LNCAP (cell line): ENCODE data around the gene RSPRY1.

Experiments
- TF ChIP-seq, protein P1 (sequence below): fragments of 450-650 bp; IDR thresholded peaks from 2 replicates; pipeline ENCODE4 v1.5.1; 2017; ENCODE audit warnings: mild to moderate bottlenecking

RSPRY1 gene

DNA sequence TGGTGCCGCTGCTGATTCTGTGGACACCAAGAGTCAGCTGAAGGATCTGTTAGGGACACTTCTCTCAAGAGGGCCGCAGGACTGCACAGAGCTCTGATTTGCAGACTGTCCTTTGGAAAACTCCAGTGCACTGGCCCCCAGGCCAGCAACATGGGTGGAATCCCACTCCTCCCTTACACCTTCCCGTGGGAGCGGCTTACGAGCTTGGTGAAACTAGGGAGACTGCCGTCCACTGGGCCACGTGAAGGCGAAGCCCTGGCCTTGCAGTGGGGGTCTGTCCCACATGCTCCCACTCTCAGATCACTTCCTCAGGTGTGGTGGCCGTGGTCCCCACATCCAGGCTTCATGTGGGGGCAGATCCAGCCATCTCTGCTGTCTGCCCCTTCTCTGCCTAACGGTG is 36.7 kb upstream of the RSPRY1 start:
- TF ChIP-seq, protein P1, sequence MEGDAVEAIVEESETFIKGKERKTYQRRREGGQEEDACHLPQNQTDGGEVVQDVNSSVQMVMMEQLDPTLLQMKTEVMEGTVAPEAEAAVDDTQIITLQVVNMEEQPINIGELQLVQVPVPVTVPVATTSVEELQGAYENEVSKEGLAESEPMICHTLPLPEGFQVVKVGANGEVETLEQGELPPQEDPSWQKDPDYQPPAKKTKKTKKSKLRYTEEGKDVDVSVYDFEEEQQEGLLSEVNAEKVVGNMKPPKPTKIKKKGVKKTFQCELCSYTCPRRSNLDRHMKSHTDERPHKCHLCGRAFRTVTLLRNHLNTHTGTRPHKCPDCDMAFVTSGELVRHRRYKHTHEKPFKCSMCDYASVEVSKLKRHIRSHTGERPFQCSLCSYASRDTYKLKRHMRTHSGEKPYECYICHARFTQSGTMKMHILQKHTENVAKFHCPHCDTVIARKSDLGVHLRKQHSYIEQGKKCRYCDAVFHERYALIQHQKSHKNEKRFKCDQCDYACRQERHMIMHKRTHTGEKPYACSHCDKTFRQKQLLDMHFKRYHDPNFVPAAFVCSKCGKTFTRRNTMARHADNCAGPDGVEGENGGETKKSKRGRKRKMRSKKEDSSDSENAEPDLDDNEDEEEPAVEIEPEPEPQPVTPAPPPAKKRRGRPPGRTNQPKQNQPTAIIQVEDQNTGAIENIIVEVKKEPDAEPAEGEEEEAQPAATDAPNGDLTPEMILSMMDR, result no peak

DNA sequence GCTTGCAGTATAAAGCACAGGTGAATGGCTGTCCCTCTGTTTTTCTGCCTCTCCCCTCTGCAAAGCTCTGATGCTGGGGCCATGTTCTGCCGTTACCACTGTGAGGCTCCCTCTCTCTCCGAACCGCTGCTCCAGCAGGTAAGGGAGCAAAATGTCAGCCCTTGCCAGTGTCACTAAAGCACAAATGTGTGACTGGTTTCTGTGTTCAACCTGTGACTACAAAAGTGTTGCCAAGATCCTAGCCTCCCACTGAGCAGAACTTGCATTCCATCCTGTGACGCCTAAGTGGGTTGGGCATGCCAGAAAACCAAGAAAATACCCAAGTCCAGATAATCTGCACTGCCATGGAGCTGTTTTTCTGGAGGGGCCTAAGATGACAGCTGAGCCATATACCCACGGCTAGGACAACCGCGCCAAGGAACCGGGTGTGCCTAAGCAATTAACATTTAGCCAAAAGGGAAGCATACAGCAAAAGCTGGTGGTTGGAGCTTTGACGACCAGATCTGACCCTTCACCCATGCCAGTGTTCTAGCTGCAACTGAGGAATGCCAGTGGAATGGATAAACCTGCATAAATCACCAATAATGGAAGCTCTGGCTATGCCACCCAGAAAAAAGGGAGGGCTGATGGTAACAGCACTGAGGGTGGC is 35.3 kb upstream of the RSPRY1 start:
- TF ChIP-seq, protein P1, result no peak

DNA sequence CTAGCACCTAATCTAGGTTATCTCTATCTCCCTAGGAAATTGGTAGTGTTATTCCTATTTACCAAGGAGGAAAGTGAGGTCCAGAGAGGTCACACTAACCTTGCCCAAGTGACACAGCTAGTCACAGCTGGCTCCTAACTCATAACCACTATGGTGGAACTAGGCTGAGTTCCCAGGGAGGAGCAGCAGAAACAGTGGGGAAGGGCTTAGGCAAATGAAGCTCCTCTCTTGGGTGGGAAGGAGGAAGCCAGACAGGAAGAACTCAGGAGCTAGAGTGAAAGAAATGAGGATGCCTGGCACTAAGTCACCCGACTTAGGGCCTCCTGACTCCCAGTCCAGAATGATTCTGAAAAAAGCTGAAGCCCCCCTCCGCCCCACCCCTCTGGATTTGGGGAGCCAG is 34.8 kb upstream of the RSPRY1 start:
- TF ChIP-seq, protein P1, result no peak

DNA sequence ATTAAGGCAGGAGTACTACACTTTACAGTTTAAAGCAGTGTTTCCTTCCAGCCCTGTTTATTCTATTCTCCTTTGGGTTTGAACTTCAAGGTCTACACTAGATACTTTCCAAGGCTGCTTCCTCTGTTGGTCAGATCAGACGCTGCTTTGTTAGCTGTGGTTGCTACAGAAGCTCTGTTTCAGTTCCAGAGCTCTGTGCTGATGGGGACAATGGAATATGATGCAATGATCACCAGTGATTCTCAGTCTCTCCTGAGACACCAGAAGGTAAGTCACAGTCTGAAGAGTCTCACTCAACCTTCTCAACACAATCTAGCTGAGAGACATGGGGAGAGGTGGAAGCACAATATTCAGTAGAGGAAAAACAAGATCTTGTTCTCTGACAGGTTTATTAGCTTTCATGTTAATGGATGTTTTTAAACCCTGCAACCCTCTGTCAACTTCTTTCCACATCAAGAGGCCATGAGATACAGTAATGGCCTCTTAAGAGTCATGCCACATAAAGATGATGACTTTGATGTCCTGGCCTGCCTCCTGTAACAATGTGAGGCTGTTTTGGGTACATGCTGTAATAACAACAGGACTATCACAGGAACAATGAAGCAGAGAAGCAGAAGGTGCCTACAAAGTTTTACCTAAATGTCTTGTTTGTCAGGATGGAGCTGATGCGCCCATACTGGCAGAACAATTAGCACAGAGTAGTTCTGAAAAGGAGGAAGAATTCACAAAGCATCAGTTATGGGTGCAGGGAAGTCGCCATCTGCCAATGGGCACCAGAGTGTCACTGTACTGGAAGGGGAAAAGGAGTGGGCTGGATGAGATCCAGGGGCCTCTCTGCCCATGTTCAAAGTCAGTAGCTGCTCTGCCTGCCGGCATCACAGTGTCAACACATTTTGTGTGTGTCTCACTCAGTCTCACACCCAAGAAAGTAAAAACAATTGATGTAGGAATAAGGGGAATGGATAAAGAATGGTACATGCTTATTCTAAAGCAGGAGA is 33.7 kb upstream of the RSPRY1 start:
- TF ChIP-seq, protein P1, result no peak

DNA sequence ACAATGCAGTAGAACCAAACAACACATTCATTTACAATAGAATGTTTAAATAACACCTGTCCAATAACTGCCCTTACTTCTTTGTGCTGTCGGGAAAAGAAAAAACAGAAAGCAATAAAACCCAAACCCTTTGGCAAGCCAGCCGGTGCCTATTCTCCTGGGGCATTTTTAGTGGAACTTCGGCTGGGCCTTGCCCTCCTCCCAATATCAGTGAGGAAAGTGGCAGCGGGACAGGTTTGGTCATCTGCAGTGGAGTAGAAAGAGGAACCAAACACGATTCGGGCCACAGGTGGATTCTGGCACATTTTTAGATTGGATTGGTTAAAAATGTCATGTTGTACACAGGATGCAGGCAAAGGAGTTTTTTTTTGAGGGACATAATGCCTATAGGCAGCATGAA is 32.3 kb upstream of the RSPRY1 start:
- TF ChIP-seq, protein P1, result no peak

DNA sequence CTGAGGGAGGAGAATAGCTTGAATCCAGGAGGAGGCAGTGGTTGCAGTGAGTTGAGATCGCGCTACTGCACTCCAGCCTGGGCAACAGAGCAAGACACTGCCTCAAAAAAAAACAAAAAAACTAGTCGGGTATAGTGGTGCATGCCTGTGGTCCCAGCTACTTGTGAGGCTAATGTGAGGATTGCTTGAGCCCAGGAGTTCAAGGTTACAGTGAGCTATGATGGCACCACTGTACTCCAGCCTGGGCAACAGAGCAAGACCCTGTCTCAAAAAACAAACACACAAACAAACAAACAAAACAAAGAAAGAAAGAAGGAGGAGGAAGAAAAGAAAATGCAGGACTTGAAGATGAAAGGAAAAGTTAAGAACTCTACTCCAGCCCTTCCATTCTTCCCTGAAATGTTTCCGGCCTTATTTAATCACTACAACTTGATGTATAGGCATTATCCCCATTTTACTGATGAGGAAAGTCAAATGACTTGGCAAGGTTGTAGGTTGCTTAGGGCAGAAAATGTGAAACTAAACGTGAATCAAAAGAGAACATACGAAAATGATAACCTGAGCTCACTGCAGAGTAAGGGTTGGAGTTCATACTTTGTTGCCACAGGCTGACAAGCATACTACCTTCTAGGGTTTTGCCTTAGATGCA is 30.3 kb upstream of the RSPRY1 start:
- TF ChIP-seq, protein P1, result no peak

DNA sequence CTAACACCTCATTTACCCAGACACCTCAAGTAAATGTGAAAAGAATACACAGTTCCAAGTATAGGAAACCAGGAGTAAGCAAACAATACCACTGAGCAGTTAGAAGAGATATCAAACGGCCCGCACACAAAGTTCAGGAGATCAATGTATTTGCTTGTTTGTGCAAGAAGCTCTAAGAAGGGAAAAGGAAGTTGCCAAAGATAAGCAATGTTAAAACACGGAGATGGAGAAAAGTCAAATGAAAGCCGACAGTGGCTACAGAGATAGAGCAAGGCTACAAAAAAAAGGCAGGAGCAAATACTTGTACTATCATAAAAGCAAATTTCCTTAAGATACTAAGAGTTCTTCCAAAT is 29.8 kb upstream of the RSPRY1 start:
- TF ChIP-seq, protein P1, result no peak
